ENCODE results near the gene TNC. TPM values are rescaled to one million over a fixed set of nuclear protein-coding genes. Genes with fewer than 3 reads are reported as not detected.

The TNC gene
- total and polyA plus RNA-seq, 12 donors: 0.41 to 120 (median 5.7) TPM

DNA sequence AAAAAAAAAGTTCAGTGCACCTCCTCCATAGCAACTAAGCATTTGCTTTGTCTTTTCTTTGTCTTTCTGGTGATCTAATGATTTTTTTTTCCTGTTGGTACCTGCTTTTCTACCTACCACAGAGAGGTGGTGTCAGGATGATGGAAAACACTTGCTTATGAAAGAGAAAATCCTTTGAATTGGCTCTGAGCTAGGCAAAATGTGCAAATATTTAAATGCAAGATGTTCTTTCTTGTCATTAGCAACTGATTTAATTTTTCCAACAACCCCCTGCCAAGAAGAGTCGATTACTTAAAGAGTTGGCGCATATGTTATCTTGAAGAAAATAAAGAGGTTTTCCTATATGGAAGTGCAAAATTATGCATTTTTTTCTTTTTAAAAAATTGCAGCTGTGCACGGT, 37.7 kb downstream of the TNC start:
- ATAC-seq (no peak), DNase-seq (no peak)
- Histone ChIP-seq H3K9me3 (no peaks in the 10 kb centered on the region), H3K4me1 (no peaks in the 10 kb centered on the region), H3K27me3 (no peaks in the 10 kb centered on the region), H3K4me3 (no peak overlapping the region), H3K36me3 (peaks cover 0 to 20% (median 0%) of the 10 kb centered on the region in 9 donors), H3K27ac (no peak overlapping the region)
- 82 to 83% methylated on average over 3 of the region's 3 CpGs for WGBS, 2 donors
- TF ChIP-seq, protein P1, sequence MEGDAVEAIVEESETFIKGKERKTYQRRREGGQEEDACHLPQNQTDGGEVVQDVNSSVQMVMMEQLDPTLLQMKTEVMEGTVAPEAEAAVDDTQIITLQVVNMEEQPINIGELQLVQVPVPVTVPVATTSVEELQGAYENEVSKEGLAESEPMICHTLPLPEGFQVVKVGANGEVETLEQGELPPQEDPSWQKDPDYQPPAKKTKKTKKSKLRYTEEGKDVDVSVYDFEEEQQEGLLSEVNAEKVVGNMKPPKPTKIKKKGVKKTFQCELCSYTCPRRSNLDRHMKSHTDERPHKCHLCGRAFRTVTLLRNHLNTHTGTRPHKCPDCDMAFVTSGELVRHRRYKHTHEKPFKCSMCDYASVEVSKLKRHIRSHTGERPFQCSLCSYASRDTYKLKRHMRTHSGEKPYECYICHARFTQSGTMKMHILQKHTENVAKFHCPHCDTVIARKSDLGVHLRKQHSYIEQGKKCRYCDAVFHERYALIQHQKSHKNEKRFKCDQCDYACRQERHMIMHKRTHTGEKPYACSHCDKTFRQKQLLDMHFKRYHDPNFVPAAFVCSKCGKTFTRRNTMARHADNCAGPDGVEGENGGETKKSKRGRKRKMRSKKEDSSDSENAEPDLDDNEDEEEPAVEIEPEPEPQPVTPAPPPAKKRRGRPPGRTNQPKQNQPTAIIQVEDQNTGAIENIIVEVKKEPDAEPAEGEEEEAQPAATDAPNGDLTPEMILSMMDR (IDR thresholded peaks at IDR 0.05): no peak
- intact Hi-C loops (cut with DNase I): no loop called here

DNA sequence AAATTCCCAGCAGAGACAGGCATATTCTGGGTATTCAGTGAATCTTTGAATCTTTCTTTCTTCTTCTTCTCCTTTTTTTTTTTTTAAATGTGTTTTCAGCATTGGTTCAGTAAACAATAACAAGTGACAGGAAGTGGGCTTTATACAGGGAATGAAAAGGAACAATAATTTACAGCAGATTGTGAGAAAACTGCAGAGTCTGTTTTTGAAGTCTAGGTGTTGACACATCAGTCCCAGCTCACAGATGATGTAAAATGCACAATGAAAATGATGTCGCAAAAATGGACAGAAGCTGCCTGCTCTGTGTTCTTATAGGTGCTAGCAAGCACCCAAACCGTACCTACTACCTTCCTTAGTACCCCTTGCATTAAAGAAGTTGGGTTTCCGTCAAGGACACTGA, 38.8 kb downstream of the TNC start:
- intact Hi-C loops (cut with DNase I): no loop called here
- 80 to 81% methylated on average over 3 of the region's 3 CpGs for WGBS, 2 donors
- no peaks in the 10 kb centered on the region for H3K4me1 ChIP-seq
- no peaks in the 10 kb centered on the region for H3K27me3 ChIP-seq
- no peaks in the 10 kb centered on the region for H3K9me3 ChIP-seq
- no peak for DNase-seq
- H3K36me3 ChIP-seq: peaks cover 0 to 25% (median 0%) of the 10 kb centered on the region in 9 donors
- TF ChIP-seq, protein P1 (IDR thresholded peaks at IDR 0.05): no peak
- ATAC-seq: no peak
- no peak overlapping the region for H3K4me3 ChIP-seq
- H3K27ac ChIP-seq: no peak overlapping the region

DNA sequence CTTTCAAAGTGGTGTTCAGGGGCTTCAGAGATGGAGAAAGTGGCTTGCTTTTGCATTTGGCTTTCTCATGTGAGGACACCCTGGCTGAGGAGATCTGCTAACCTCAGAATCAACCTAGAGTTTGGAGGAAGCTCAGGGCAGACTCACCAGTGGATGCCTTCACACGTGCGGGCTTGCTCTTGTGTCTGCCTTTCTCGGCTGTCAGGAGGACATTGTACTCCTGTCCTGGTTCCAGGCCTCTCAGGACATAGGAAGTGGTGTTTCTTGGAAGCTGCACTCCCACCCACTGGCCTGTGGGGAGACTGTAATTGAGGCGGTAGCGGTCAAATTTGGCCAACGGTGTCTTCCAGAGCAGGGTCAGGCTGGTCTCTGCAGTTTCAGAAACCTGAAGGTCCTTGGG, 44.5 kb downstream of the TNC start:
- Histone ChIP-seq H3K4me1 (no peaks in the 10 kb centered on the region), H3K9me3 (no peaks in the 10 kb centered on the region), H3K27ac (no peak overlapping the region), H3K36me3 (peaks cover 0 to 26% (median 0%) of the 10 kb centered on the region in 9 donors), H3K27me3 (peaks cover 0 to 5% (median 4%) of the 10 kb centered on the region in 7 donors), H3K4me3 (no peak overlapping the region)
- no peak for ATAC-seq
- no peak for DNase-seq
- TF ChIP-seq, protein P1 (IDR thresholded peaks at IDR 0.05): no peak
- 74 to 78% methylated on average over 6 of the region's 6 CpGs for WGBS, 2 donors
- intact Hi-C loops (cut with DNase I): no loop called here

DNA sequence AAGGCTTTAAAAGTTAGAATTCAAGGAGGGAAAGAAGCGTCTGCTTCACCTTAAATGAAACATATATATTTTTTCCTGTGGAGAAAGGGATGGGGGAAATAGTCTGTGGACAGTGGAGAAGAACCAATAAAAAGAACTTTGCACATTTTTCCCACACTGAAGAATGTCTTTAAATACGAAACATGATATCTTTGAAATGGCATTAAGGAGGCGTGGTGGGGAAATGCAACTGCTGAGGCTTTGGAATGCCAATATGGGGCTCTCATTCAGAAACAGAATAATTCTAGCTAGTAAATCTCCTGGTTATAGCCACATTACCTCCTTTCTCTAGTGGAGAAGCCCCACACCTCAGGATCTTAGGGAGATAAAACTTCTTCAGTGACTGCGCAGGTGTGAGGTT, 46.8 kb downstream of the TNC start:
- Histone ChIP-seq H3K27ac (no peak overlapping the region), H3K4me1 (no peaks in the 10 kb centered on the region), H3K27me3 (peaks cover 0 to 5% (median 4%) of the 10 kb centered on the region in 7 donors), H3K36me3 (peaks cover 0 to 24% (median 0%) of the 10 kb centered on the region in 9 donors), H3K4me3 (no peak overlapping the region), H3K9me3 (no peaks in the 10 kb centered on the region)
- 76% methylated on average over 4 of the region's 4 CpGs for WGBS, 2 donors
- ATAC-seq (no peak), DNase-seq (no peak)
- intact Hi-C loops (cut with DNase I): no loop called here
- TF ChIP-seq, protein P1 (IDR thresholded peaks at IDR 0.05): no peak

Measured in heart right ventricle (tissue), 16 donors.